Neural cell (in vitro differentiated cells): Measurements from ENCODE around the gene TMEM202. TPM values are rescaled to one million over a fixed set of nuclear protein-coding genes. Genes with fewer than 3 reads are reported as not detected.
"Not testable (repeated sequence)": the region's sequence is repeated elsewhere in the genome, so short reads cannot be mapped to it uniquely, and the experiment has no call there.

Experiments used
- H2AFZ ChIP-seq: fragments of 200-600, 300-800 bp; sonication (generic), shearing (Covaris generic); 2 replicates; pipeline ENCODE4 v1.6.0; 2014; ENCODE audit warnings: low read depth, mild to moderate bottlenecking, antibody characterized with exemption, low read length, moderate library complexity
- H3F3A ChIP-seq: fragments of 200-600 bp; shearing (Covaris generic); 2 replicates; pipeline ENCODE4 v1.6.1; 2016; ENCODE audit warnings: mild to moderate bottlenecking, moderate library complexity, mixed read lengths, antibody characterized with exemption, low read length; ENCODE audit not compliant: insufficient read depth, poor library complexity, severe bottlenecking
- H3K27ac ChIP-seq: fragments of 200-600, 300-800 bp; sonication (generic), shearing (Covaris generic); 2 replicates; pipeline ENCODE4 v1.5.1; 2014; ENCODE audit warnings: mild to moderate bottlenecking, low read length, moderate library complexity
- H3K27me3 ChIP-seq: fragments of 300-800, 200-600 bp; sonication (generic), shearing (Covaris generic); 2 replicates; pipeline ENCODE4 v1.6.0; 2014; ENCODE audit warnings: mild to moderate bottlenecking, low read depth, low read length, moderate library complexity; ENCODE audit not compliant: insufficient read depth
- H3K36me3 ChIP-seq: fragments of 300-800, 200-600 bp; sonication (generic), shearing (Covaris generic); 2 replicates; pipeline ENCODE4 v1.5.1; 2014; ENCODE audit warnings: mild to moderate bottlenecking, antibody characterized with exemption, low read length, moderate library complexity; ENCODE audit not compliant: insufficient read depth
- H3K4me2 ChIP-seq: fragments of 300-800, 200-600 bp; sonication (generic), shearing (Covaris generic); 2 replicates; pipeline ENCODE4 v1.6.0; 2014; ENCODE audit warnings: mild to moderate bottlenecking, low read length
- H3K4me3 ChIP-seq: fragments of 300-800, 200-600 bp; sonication (generic), shearing (Covaris generic); 2 replicates; pipeline ENCODE4 v1.5.1; 2014; ENCODE audit warnings: mild to moderate bottlenecking, low read length, moderate library complexity
- H3K79me2 ChIP-seq: fragments of 200-600 bp; shearing (Covaris generic); replicated peaks from 2 replicates; pipeline ENCODE4 v1.6.0; 2014; ENCODE audit warnings: mild to moderate bottlenecking, low read length, moderate library complexity; ENCODE audit not compliant: insufficient read depth
- H3K9ac ChIP-seq: fragments of 300-800, 200-600 bp; sonication (generic), shearing (Covaris generic); 2 replicates; pipeline ENCODE4 v1.6.1; 2016; ENCODE audit warnings: mild to moderate bottlenecking, low read length, mixed read lengths
- H3K9me2 ChIP-seq: fragments of 200-600 bp; shearing (Covaris generic); 2 replicates; pipeline ENCODE4 v1.6.1; 2016; ENCODE audit warnings: mild to moderate bottlenecking, low read length, mixed read lengths; ENCODE audit not compliant: insufficient read depth
- H3K9me3 ChIP-seq: fragments of 200-600, 300-800 bp; sonication (generic), shearing (Covaris generic); 2 replicates; pipeline ENCODE4 v1.6.1; 2016; ENCODE audit warnings: mild to moderate bottlenecking, mixed run types, low read length, moderate library complexity, mixed read lengths
- H4K20me1 ChIP-seq: fragments of 200-600 bp; shearing (Covaris generic); 2 replicates; pipeline ENCODE4 v1.6.1; 2016; ENCODE audit warnings: mild to moderate bottlenecking, mixed run types; ENCODE audit not compliant: insufficient read depth
- CTCF ChIP-seq: fragments of 450-650 bp; IDR thresholded peaks from 2 replicates; pipeline ENCODE4 v1.5.1; 2014; ENCODE audit warnings: antibody characterized with exemption, mild to moderate bottlenecking, moderate library complexity; ENCODE audit not compliant: poor library complexity, severe bottlenecking
- EP300 ChIP-seq: fragments of 450-650 bp; conservative IDR thresholded peaks from 2 replicates; pipeline ENCODE4 v1.6.1; 2014; ENCODE audit warnings: antibody characterized with exemption, mild to moderate bottlenecking, moderate library complexity; ENCODE audit not compliant: poor library complexity, severe bottlenecking
- EZH2 ChIP-seq: fragments of 200-600, 300-800 bp; shearing (Covaris generic), sonication (generic); IDR thresholded peaks from 2 replicates; pipeline ENCODE4 v1.6.1; 2014; ENCODE audit warnings: antibody characterized with exemption, low read length, borderline replicate concordance, mild to moderate bottlenecking; ENCODE audit not compliant: insufficient read depth, poor library complexity, severe bottlenecking
- MXI1 ChIP-seq: fragments of 450-650 bp; conservative IDR thresholded peaks from 2 replicates; pipeline ENCODE4 v1.6.1; 2014; ENCODE audit warnings: antibody characterized with exemption, mild to moderate bottlenecking; ENCODE audit not compliant: poor library complexity, severe bottlenecking
- POLR2AphosphoS5 ChIP-seq: IDR thresholded peaks from 2 replicates; pipeline ENCODE4 v1.6.1; 2012
- RAD21 ChIP-seq: fragments of 450-650 bp; conservative IDR thresholded peaks from 2 replicates; pipeline ENCODE4 v1.6.1; 2014; ENCODE audit warnings: antibody characterized with exemption, mild to moderate bottlenecking, moderate library complexity
- REST ChIP-seq: IDR thresholded peaks from 2 replicates; pipeline ENCODE4 v1.6.1; 2012; ENCODE audit warnings: borderline replicate concordance
- SMC3 ChIP-seq: fragments of 450-650 bp; conservative IDR thresholded peaks from 2 replicates; pipeline ENCODE4 v1.6.1; 2014; ENCODE audit warnings: antibody characterized with exemption, mild to moderate bottlenecking, moderate library complexity; ENCODE audit not compliant: poor library complexity
- TAF1 ChIP-seq: IDR thresholded peaks from 2 replicates; pipeline ENCODE4 v1.6.1; 2012; ENCODE audit warnings: low read depth
- polyA plus RNA-seq: library from polyadenylated mRNA; depleted of rRNA; stranded (reverse); fragments of >200 nt; gene quantifications from 2 replicates; pipeline ENCODE4 v1.2.3, GENCODE V29; 2014

TMEM202 gene
- polyA plus RNA-seq, 1 donor from 2014 or later = not detected

GRCh38 chr15:72377331-72377730 is 20.8 kb upstream of the TMEM202 start:
- Histone ChIP-seq H3F3A (no peaks in the 10 kb centered on the region), H3K9me2 (no peaks in the 10 kb centered on the region), H3K4me3 (no peak overlapping the region), H3K9ac (no peak overlapping the region), H3K27me3 (no peaks in the 10 kb centered on the region), H3K9me3 (no peaks in the 10 kb centered on the region), H3K36me3 (no peaks in the 10 kb centered on the region), H3K4me2 (no peak overlapping the region), H4K20me1 (no peaks in the 10 kb centered on the region), H2AFZ (no peak overlapping the region), H3K79me2 (peaks cover 31% of the 10 kb centered on the region), H3K27ac (no peak overlapping the region)
- TF ChIP-seq EP300 = no peak

GRCh38 chr15:72379106-72379505 is 19.0 kb upstream of the TMEM202 start:
- H3F3A ChIP-seq, H3K4me2 ChIP-seq, H3K27me3 ChIP-seq, H3K36me3 ChIP-seq, H3K9ac ChIP-seq, H3K9me2 ChIP-seq, H2AFZ ChIP-seq, H3K9me3 ChIP-seq, H3K4me3 ChIP-seq, H4K20me1 ChIP-seq, H3K27ac ChIP-seq: not testable (repeated sequence)
- peaks cover 16% of the 10 kb centered on the region for H3K79me2 ChIP-seq

- H3K79me2 ChIP-seq = peaks cover 8% of the 10 kb centered on the region
- no peak overlapping the region for H3K4me3 ChIP-seq
- no peak overlapping the region for H3K27ac ChIP-seq
- no peak overlapping the region for H3K9ac ChIP-seq
- H3K4me2 ChIP-seq = no peak overlapping the region
- H3K9me2 ChIP-seq = no peaks in the 10 kb centered on the region
- H3K27me3 ChIP-seq = peaks cover 11% of the 10 kb centered on the region
- H2AFZ ChIP-seq = no peak overlapping the region
- no peaks in the 10 kb centered on the region for H4K20me1 ChIP-seq
- no peaks in the 10 kb centered on the region for H3K9me3 ChIP-seq
- TF ChIP-seq EP300 (no peak), REST (no peak), POLR2AphosphoS5 (no peak), SMC3 (no peak), MXI1 (no peak), RAD21 (no peak)
- H3F3A ChIP-seq = no peaks in the 10 kb centered on the region
- no peaks in the 10 kb centered on the region for H3K36me3 ChIP-seq
Observed at GRCh38 chr15:72379856-72380430, 18.2 kb upstream of the TMEM202 start.

- Histone ChIP-seq H3K9me3 (no peaks in the 10 kb centered on the region), H2AFZ (no peak overlapping the region), H3F3A (no peaks in the 10 kb centered on the region), H3K4me2 (no peak overlapping the region), H3K27ac (no peak overlapping the region), H3K79me2 (no peaks in the 10 kb centered on the region), H3K9ac (no peak overlapping the region), H3K9me2 (no peaks in the 10 kb centered on the region), H3K4me3 (no peak overlapping the region), H3K36me3 (no peaks in the 10 kb centered on the region), H4K20me1 (no peaks in the 10 kb centered on the region), H3K27me3 (peaks cover 18% of the 10 kb centered on the region)
- no peak for TF ChIP-seq RAD21
- no peak for TF ChIP-seq POLR2AphosphoS5
- TF ChIP-seq EP300 = no peak
- no peak for TF ChIP-seq EZH2
- TF ChIP-seq MXI1 = no peak
- TF ChIP-seq REST = no peak
- TF ChIP-seq SMC3 = no peak
- no peak for TF ChIP-seq TAF1
- no peak for TF ChIP-seq CTCF
Observed at GRCh38 chr15:72380743-72381142, 17.4 kb upstream of the TMEM202 start.
